ENCODE measurements around the gene SMYD3.

DNA sequence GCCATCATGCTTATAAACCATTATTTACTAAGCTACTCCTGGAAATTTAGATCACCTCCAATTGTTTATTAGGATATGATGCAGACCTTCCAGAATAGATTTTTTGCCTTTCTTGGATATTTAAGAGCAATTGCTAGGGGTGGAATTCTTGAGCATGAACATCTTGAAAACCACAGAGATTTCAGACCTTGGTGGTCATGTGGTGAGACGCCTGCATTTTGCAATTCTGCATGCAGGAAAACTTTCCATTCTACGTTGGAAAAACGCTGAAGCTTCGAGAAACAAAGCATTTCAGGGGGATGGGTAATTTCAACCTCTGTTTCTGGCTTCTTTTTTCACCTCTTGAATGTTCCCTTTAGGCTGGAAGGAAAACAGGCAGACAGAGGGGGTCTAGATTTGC, 756.0 kb downstream of the SMYD3 start:
- TF ChIP-seq, protein P1, sequence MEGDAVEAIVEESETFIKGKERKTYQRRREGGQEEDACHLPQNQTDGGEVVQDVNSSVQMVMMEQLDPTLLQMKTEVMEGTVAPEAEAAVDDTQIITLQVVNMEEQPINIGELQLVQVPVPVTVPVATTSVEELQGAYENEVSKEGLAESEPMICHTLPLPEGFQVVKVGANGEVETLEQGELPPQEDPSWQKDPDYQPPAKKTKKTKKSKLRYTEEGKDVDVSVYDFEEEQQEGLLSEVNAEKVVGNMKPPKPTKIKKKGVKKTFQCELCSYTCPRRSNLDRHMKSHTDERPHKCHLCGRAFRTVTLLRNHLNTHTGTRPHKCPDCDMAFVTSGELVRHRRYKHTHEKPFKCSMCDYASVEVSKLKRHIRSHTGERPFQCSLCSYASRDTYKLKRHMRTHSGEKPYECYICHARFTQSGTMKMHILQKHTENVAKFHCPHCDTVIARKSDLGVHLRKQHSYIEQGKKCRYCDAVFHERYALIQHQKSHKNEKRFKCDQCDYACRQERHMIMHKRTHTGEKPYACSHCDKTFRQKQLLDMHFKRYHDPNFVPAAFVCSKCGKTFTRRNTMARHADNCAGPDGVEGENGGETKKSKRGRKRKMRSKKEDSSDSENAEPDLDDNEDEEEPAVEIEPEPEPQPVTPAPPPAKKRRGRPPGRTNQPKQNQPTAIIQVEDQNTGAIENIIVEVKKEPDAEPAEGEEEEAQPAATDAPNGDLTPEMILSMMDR (IDR thresholded peaks at IDR 0.05; ENCODE audit: poor library complexity, severe bottlenecking), result no peak
- TF ChIP-seq, protein P2, sequence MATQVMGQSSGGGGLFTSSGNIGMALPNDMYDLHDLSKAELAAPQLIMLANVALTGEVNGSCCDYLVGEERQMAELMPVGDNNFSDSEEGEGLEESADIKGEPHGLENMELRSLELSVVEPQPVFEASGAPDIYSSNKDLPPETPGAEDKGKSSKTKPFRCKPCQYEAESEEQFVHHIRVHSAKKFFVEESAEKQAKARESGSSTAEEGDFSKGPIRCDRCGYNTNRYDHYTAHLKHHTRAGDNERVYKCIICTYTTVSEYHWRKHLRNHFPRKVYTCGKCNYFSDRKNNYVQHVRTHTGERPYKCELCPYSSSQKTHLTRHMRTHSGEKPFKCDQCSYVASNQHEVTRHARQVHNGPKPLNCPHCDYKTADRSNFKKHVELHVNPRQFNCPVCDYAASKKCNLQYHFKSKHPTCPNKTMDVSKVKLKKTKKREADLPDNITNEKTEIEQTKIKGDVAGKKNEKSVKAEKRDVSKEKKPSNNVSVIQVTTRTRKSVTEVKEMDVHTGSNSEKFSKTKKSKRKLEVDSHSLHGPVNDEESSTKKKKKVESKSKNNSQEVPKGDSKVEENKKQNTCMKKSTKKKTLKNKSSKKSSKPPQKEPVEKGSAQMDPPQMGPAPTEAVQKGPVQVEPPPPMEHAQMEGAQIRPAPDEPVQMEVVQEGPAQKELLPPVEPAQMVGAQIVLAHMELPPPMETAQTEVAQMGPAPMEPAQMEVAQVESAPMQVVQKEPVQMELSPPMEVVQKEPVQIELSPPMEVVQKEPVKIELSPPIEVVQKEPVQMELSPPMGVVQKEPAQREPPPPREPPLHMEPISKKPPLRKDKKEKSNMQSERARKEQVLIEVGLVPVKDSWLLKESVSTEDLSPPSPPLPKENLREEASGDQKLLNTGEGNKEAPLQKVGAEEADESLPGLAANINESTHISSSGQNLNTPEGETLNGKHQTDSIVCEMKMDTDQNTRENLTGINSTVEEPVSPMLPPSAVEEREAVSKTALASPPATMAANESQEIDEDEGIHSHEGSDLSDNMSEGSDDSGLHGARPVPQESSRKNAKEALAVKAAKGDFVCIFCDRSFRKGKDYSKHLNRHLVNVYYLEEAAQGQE (IDR thresholded peaks at IDR 0.05; ENCODE audit: borderline replicate concordance), result no peak
- TF ChIP-seq EZH2 (IDR thresholded peaks at IDR 0.05; ENCODE audit: borderline replicate concordance, insufficient read depth, low read length, poor library complexity, severe bottlenecking) (no peak), POLR2AphosphoS5 (IDR thresholded peaks at IDR 0.05) (no peak), SMC3 (conservative IDR thresholded peaks at IDR 0.05; ENCODE audit: poor library complexity) (no peak), TAF1 (IDR thresholded peaks at IDR 0.05; ENCODE audit: low read depth) (no peak), RAD21 (conservative IDR thresholded peaks at IDR 0.05) (no peak), MXI1 (conservative IDR thresholded peaks at IDR 0.05; ENCODE audit: poor library complexity, severe bottlenecking) (no peak), EP300 (conservative IDR thresholded peaks at IDR 0.05; ENCODE audit: poor library complexity, severe bottlenecking) (no peak)

All from neural cell (in vitro differentiated cells).